ENCODE results near the gene MAN1C1.

The MAN1C1 gene

GRCh38 chr1:25571522-25571970 is 45.0 kb upstream of the MAN1C1 start:
- TF ChIP-seq CTCF (IDR thresholded peaks at IDR 0.05; ENCODE audit: borderline replicate concordance, insufficient read depth, low read depth, low read length) = no peak
- no peak overlapping the region for H3K4me3 ChIP-seq (ENCODE audit: low read depth, low read length)

- no peak for TF ChIP-seq CTCF (IDR thresholded peaks at IDR 0.05; ENCODE audit: borderline replicate concordance, insufficient read depth, low read depth, low read length)
- no peak overlapping the region for H3K4me3 ChIP-seq (ENCODE audit: low read depth, low read length)
These were observed 44.5 kb upstream of the MAN1C1 start for GRCh38 chr1:25572107-25572506.

- H3K4me3 ChIP-seq (ENCODE audit: low read depth, low read length) = no peak overlapping the region
- TF ChIP-seq CTCF (IDR thresholded peaks at IDR 0.05; ENCODE audit: borderline replicate concordance, insufficient read depth, low read depth, low read length) = peak; percentile 87
These were observed 43.6 kb upstream of the MAN1C1 start for GRCh38 chr1:25572708-25573590.

- TF ChIP-seq CTCF (IDR thresholded peaks at IDR 0.05; ENCODE audit: borderline replicate concordance, insufficient read depth, low read depth, low read length) = no peak
- H3K4me3 ChIP-seq (ENCODE audit: low read depth, low read length) = no peak overlapping the region
These were observed 43.0 kb upstream of the MAN1C1 start for GRCh38 chr1:25573591-25573930.

GRCh38 chr1:25573961-25574360 is 42.6 kb upstream of the MAN1C1 start:
- no peak for TF ChIP-seq CTCF (IDR thresholded peaks at IDR 0.05; ENCODE audit: borderline replicate concordance, insufficient read depth, low read depth, low read length)
- H3K4me3 ChIP-seq (ENCODE audit: low read depth, low read length) = no peak overlapping the region

GRCh38 chr1:25575191-25575590 is 41.4 kb upstream of the MAN1C1 start:
- TF ChIP-seq CTCF (IDR thresholded peaks at IDR 0.05; ENCODE audit: borderline replicate concordance, insufficient read depth, low read depth, low read length) = no peak
- no peak overlapping the region for H3K4me3 ChIP-seq (ENCODE audit: low read depth, low read length)

Measured in GM12875 (cell line).